Activated CD8-positive, alpha-beta memory T cell treated with anti-CD3 and anti-CD28 coated beads, Interleukin-2, amount 50 U/mL, for 1 hour (primary cell): ENCODE measurements around the gene PACS1.

Experiments
- DNase-seq: peaks from one replicate; pipeline ENCODE4 v3.0.0-alpha.2; 2020; ENCODE audit errors: extremely low read depth

The PACS1 gene

GRCh38 chr11:66288671-66289547 lies 218.8 kb downstream of the PACS1 start, which contains the start of gene YIF1A:
TSS of gene YIF1A (minus strand) at chr11:66289143. CDS start at chr11:66288985, 158 bp downstream.
- peak; percentile 96 for DNase-seq

GRCh38 chr11:66289548-66290329 lies 219.7 kb downstream of the PACS1 start:
- DNase-seq: no peak

- no peak for DNase-seq
Measured at GRCh38 chr11:66290330-66290621, 220.2 kb downstream of the PACS1 start.

GRCh38 chr11:66291303-66291705 lies 221.2 kb downstream of the PACS1 start:
- no peak for DNase-seq

- DNase-seq: no peak
Measured at GRCh38 chr11:66291706-66292542, 221.9 kb downstream of the PACS1 start, which contains the start of gene TMEM151A. TSS of gene TMEM151A (plus strand) at chr11:66291894. CDS start at chr11:66292014, 120 bp downstream.

GRCh38 chr11:66292543-66293332 lies 222.7 kb downstream of the PACS1 start:
- no peak for DNase-seq

- DNase-seq: no peak
Measured at GRCh38 chr11:66293352-66293751, 223.3 kb downstream of the PACS1 start.

- DNase-seq: no peak
Measured at GRCh38 chr11:66293777-66294625, 223.9 kb downstream of the PACS1 start.
